MCF 10A (cell line): ENCODE data around the gene PSMD4. TPM values are rescaled to one million over a fixed set of nuclear protein-coding genes. Genes with fewer than 3 reads are reported as not detected.

Experiments used
- BruUV-seq: library from RNA; stranded (reverse); fragments of 400-500 nt; replicated peaks from 2 replicates; lab custom pipeline; 2021; lab: Mats Ljungman, UMichigan
- CTCF ChIA-PET: fragments of 300-600 bp; sonication (Branson Sonifier 250); formaldehyde crosslinking; extraction: SDS; loops from one replicate; lab custom pipeline; 2021; ENCODE audit warnings: antibody characterized with exemption, inconsistent platforms; lab: Yijun Ruan, JAX
- POLR2A ChIA-PET: fragments of 300-600, 350-650 bp; sonication (Branson Sonifier 250); formaldehyde crosslinking; extraction: SDS; loops from one replicate; lab custom pipeline; 2020; ENCODE audit warnings: antibody characterized with exemption, inconsistent platforms; lab: Yijun Ruan, JAX
- DNase-seq: peaks from one replicate; pipeline ENCODE4 v3.0.0-alpha.2; 2018; ENCODE audit not compliant: unreplicated experiment
- H3K27ac Mint-ChIP-seq: one replicate; pipeline ENCODE4 v1.8.0; 2022; ENCODE audit warnings: mild to moderate bottlenecking, low read depth, mixed read lengths; ENCODE audit not compliant: unreplicated experiment
- H3K27me3 Mint-ChIP-seq: one replicate; pipeline ENCODE4 v1.8.0; 2022; ENCODE audit warnings: mixed read lengths; ENCODE audit not compliant: insufficient read depth, unreplicated experiment
- H3K36me3 Mint-ChIP-seq: one replicate; pipeline ENCODE4 v1.8.0; 2022; ENCODE audit warnings: mild to moderate bottlenecking, moderate library complexity, mixed read lengths; ENCODE audit not compliant: insufficient read depth, unreplicated experiment
- H3K4me1 Mint-ChIP-seq: one replicate; pipeline ENCODE4 v1.8.0; 2022; ENCODE audit warnings: mixed read lengths; ENCODE audit not compliant: insufficient read depth, unreplicated experiment
- H3K4me3 Mint-ChIP-seq: one replicate; pipeline ENCODE4 v1.8.0; 2022; ENCODE audit warnings: mild to moderate bottlenecking, moderate library complexity, mixed read lengths; ENCODE audit not compliant: unreplicated experiment
- H3K9me3 Mint-ChIP-seq: one replicate; pipeline ENCODE4 v1.8.0; 2022; ENCODE audit warnings: mixed read lengths; ENCODE audit not compliant: unreplicated experiment
- intact Hi-C: fragments of 100-400 bp; cut with micrococcal nuclease; formaldehyde crosslinking; loops from 2 replicates; pipeline ENCODE4 v1.14.1; 2022
- total RNA-seq: library from RNA; stranded (reverse); gene quantifications from 2 replicates; pipeline ENCODE4 v1.2.3, GENCODE V29; 2022
- TF ChIP-seq, protein P1 (sequence below): fragments of 200-600 bp; IDR thresholded peaks from one replicate; pipeline ENCODE4 v1.8.0; 2022; ENCODE audit warnings: antibody characterized with exemption, mild to moderate bottlenecking; ENCODE audit not compliant: unreplicated experiment

The PSMD4 gene
- total RNA-seq, 1 experiment from 2014 or later = 285 TPM

DNA sequence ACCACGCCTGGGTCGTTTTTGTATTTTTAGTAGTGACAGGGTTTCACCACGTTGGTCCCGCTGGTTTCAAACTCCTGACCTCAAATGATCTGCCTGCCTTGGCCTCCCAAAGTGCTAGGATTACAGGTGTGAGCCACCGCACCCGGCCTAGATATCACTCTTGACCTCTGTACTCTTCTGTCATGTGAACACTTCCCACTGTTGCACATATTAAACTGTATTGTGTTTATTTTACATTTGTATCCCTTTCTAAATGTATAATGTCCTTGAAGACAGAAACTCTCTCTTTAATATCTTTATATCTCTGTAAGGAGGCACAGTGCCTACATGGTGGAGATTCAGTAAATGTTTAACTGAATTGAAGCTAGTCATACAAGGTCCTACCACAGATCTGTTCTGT lies 19.3 kb upstream of the PSMD4 start:
- DNase-seq = no peak
- no TSS peak for BruUV-seq
- H3K9me3 Mint-ChIP-seq = no peaks in the 10 kb centered on the region
- intact Hi-C loops = loop anchor here (5.0 kb wide), 1 partner anchor 33 kb away; no protein-coding TSS in a partner anchor
- H3K4me1 Mint-ChIP-seq = peaks cover 12% of the 10 kb centered on the region
- ChIA-PET POLR2A (interaction anchor here (0.7 to 1.2 kb wide), 3 partner anchors 10 to 132 kb away, joined by 3 to 4 read pairs (median 3); no protein-coding TSS in a partner anchor), CTCF (interaction anchor here (0.8 to 13.9 kb wide), 2 partner anchors 15 to 60 kb away, joined by 3 to 122 read pairs; partner anchors contain the start of genes PSMD4 and TMOD4)
- H3K27ac Mint-ChIP-seq = no peak overlapping the region
- H3K27me3 Mint-ChIP-seq = no peaks in the 10 kb centered on the region
- no peak overlapping the region for H3K4me3 Mint-ChIP-seq
- TF ChIP-seq, protein P1, sequence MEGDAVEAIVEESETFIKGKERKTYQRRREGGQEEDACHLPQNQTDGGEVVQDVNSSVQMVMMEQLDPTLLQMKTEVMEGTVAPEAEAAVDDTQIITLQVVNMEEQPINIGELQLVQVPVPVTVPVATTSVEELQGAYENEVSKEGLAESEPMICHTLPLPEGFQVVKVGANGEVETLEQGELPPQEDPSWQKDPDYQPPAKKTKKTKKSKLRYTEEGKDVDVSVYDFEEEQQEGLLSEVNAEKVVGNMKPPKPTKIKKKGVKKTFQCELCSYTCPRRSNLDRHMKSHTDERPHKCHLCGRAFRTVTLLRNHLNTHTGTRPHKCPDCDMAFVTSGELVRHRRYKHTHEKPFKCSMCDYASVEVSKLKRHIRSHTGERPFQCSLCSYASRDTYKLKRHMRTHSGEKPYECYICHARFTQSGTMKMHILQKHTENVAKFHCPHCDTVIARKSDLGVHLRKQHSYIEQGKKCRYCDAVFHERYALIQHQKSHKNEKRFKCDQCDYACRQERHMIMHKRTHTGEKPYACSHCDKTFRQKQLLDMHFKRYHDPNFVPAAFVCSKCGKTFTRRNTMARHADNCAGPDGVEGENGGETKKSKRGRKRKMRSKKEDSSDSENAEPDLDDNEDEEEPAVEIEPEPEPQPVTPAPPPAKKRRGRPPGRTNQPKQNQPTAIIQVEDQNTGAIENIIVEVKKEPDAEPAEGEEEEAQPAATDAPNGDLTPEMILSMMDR = no peak
- H3K36me3 Mint-ChIP-seq = peaks cover 100% of the 10 kb centered on the region

DNA sequence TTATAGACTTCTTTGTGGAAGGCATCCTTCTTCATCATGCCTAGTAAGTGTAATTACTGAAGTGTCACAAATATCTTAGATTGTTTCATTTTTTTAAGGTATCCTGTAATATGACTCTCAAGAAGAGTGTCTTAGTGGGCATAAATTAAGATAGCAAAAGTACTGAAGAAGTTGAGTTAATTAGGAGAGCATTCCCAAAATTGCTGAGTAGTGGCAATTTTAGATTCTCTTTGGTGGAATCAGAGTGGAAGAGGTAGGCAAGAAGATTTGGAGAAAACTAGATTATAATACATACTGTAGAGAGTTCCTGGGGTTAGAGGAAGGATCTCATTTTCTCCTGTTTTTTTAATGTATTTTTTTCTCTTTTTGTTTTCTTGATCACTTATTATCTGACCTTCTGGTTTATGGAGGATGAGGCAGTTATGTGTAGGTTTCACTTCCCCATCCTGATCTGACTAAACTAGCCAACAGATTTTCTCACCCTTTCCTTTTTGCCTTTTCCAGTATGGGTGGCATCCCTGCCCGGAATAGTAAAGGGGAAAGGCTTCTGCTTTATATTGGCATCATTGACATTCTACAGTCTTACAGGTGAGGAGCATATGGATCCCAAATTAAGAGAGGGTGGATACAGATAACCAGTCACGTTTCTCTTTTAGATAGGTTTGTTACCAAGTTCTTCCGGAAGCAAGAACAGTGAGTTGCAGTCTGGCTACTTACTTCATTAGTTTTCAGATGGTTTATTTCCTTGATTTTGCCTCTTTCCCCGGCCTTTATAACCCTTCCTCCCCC lies 16.7 kb upstream of the PSMD4 start:
- intact Hi-C loops = loop anchor here (5.0 kb wide), 1 partner anchor 36 kb away; no protein-coding TSS in a partner anchor
- CTCF ChIA-PET = interaction anchor here (0.8 to 13.9 kb wide), 3 partner anchors 12 to 27 kb away, joined by 3 to 122 read pairs (median 6); partner anchors contain the start of gene PSMD4
- peaks cover 12% of the 10 kb centered on the region for H3K4me1 Mint-ChIP-seq
- POLR2A ChIA-PET = interaction anchor here (0.6 to 1.9 kb wide), 10 partner anchors 10 to 152 kb away, joined by 3 to 7 read pairs (median 4); partner anchors contain the start of genes PIP5K1A and PSMD4
- H3K36me3 Mint-ChIP-seq = peaks cover 100% of the 10 kb centered on the region
- no peaks in the 10 kb centered on the region for H3K27me3 Mint-ChIP-seq
- no TSS peak for BruUV-seq
- TF ChIP-seq, protein P1 = no peak
- no peak overlapping the region for H3K4me3 Mint-ChIP-seq
- no peak for DNase-seq
- H3K9me3 Mint-ChIP-seq = no peaks in the 10 kb centered on the region
- peak overlapping the region; percentile 29 for H3K27ac Mint-ChIP-seq

DNA sequence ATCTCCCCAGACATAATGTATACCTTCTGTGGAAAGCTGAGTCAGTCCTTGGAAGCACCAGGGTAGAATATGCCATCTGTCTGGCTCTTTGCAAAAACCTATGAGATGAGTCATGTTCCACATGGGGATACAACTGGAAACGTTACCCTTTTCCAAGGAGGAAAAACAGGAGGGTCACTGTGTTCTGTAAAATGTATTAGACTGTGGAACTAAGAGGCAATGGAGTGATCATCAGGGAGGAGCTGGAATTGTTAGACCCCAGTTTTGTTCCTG lies 16.1 kb upstream of the PSMD4 start:
- ChIA-PET CTCF (interaction anchor here (1.1 kb wide), 1 partner anchor 14 kb away, joined by 6 read pairs; no protein-coding TSS in a partner anchor), POLR2A (interaction anchor here (0.7 to 1.9 kb wide), 6 partner anchors 10 to 44 kb away, joined by 3 to 6 read pairs (median 4); partner anchors contain the start of genes PIP5K1A and PSMD4)
- BruUV-seq = no TSS peak
- intact Hi-C loops = loop anchor here (5.0 kb wide), 1 partner anchor 36 kb away; no protein-coding TSS in a partner anchor
- Mint-ChIP-seq H3K4me3 (no peak overlapping the region), H3K9me3 (no peaks in the 10 kb centered on the region), H3K27ac (peak overlapping the region; percentile 29), H3K36me3 (peaks cover 100% of the 10 kb centered on the region), H3K4me1 (peaks cover 12% of the 10 kb centered on the region), H3K27me3 (no peaks in the 10 kb centered on the region)
- TF ChIP-seq, protein P1 = no peak
- DNase-seq = peak; percentile 68

DNA sequence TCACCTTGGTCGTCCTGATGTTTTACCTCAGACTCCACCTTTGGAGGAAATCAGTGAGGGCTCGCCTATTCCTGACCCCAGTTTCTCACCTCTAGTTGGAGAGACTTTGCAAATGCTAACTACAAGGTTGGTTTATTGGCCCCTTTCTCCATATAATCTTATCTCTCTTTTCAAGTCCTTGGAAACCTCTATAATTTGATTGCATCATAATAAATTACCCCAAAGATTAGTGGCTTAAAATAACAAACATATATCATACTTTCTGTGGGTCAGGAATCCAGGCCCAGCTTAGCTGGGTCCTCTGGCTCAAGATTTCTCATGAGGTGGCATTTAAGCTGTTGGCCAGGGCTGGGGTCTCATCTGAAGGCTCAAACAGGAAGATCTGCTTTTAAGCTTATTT lies 12.1 kb upstream of the PSMD4 start:
- no peak for DNase-seq
- H3K27me3 Mint-ChIP-seq = no peaks in the 10 kb centered on the region
- peaks cover 11% of the 10 kb centered on the region for H3K4me1 Mint-ChIP-seq
- TF ChIP-seq, protein P1 = no peak
- H3K9me3 Mint-ChIP-seq = no peaks in the 10 kb centered on the region
- BruUV-seq = no TSS peak
- peaks cover 100% of the 10 kb centered on the region for H3K36me3 Mint-ChIP-seq
- ChIA-PET POLR2A (interaction anchor here (1.5 to 2.2 kb wide), 3 partner anchors 8 to 12 kb away, joined by 4 to 11 read pairs (median 6); partner anchors contain the start of gene PSMD4), CTCF (interaction anchor here (0.6 to 3.8 kb wide), 4 partner anchors 10 to 602 kb away, joined by 3 to 24 read pairs (median 4); no protein-coding TSS in a partner anchor)
- H3K4me3 Mint-ChIP-seq = no peak overlapping the region
- no peak overlapping the region for H3K27ac Mint-ChIP-seq
- intact Hi-C loops = no loop called here
